GM12891 (cell line): ENCODE data around the gene ECM2.

Source experiments
- POLR2A ChIP-seq: IDR thresholded peaks from 2 replicates; pipeline ENCODE4 v1.6.1; 2011; ENCODE audit warnings: low read depth, low read length, control low read depth
- POLR2AphosphoS5 ChIP-seq: IDR thresholded peaks from 2 replicates; pipeline ENCODE4 v1.6.1; 2011; ENCODE audit warnings: low read depth, low read length, control low read depth
- SPI1 ChIP-seq: IDR thresholded peaks from 2 replicates; pipeline ENCODE4 v1.6.1; 2011; ENCODE audit warnings: low read depth, low read length, control low read depth
- TAF1 ChIP-seq: IDR thresholded peaks from 2 replicates; pipeline ENCODE4 v1.6.1; 2011; ENCODE audit warnings: low read depth, low read length, control low read depth

DNA sequence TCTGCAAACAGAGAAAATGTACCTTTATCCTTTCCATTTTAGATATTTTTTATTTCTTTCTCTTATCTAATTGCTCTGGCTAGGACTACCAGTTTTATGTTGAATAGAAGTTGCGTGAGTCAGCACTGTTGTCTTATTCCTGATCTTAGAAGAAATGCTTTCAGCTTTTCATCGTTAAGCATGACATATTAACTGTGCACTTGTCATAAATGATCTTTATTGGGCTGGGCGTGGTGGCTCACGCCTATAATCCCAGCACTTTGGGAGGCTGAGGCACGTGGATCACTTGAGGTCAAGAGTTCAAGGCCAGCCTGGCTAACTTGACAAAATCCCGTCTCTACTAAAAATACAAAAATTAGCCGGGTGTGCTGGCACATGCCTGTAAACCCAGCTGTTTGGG, 8.2 kb upstream of the ECM2 start:
- no peak for TF ChIP-seq POLR2A
- TF ChIP-seq POLR2AphosphoS5, result no peak
- TF ChIP-seq TAF1, result no peak
- no peak for TF ChIP-seq SPI1
